Fibroblast of lung (primary cell): ENCODE data around the gene ANP32B.

Experiments used
- CTCF ChIP-seq, 2 donors: IDR thresholded peaks in 1 of 2; conservative IDR thresholded peaks in 1 of 2; 1 replicate in 1 of 2; 2 replicates in 1 of 2; pipeline ENCODE4 v1.5.1; 2011 to 2012; ENCODE audit warnings: low read length in 2 of 2, control low read depth in 1 of 2, inconsistent platforms in 1 of 2, low read depth in 1 of 2, mild to moderate bottlenecking in 1 of 2
- EZH2 ChIP-seq: IDR thresholded peaks from 2 replicates; pipeline ENCODE4 v1.5.1; 2012; ENCODE audit warnings: low read length, control low read depth, mild to moderate bottlenecking; ENCODE audit errors: missing control alignments

- TF ChIP-seq CTCF (conservative IDR thresholded peaks at IDR 0.05 in 1 of 2, IDR thresholded peaks at IDR 0.05 in 1 of 2; ENCODE audit: low read depth in 1 of 2, low read length in 2 of 2) = no peak
- TF ChIP-seq EZH2 = no peak
Measured at GRCh38 chr9:97978371-97979130, 4.6 kb upstream of the ANP32B start.
